B cell (primary cell): Measurements from ENCODE around the gene BCL2. TPM values are rescaled to one million over a fixed set of nuclear protein-coding genes. Genes with fewer than 3 reads are reported as not detected.

Source experiments
- ATAC-seq: fragments of 200-7000 bp; cut with Tn5 transposase; one replicate; pipeline ENCODE4 v1.10.0; 2021; ENCODE audit warnings: low read depth, mild to moderate bottlenecking, moderate number of reproducible peaks, moderate library complexity
- CTCF ChIA-PET: fragments of 350-600 bp; sonication (Branson Sonifier 250); formaldehyde crosslinking; loops from one replicate; lab custom pipeline; 2021; ENCODE audit warnings: antibody characterized with exemption, inconsistent platforms; lab: Charles Lee
- POLR2A ChIA-PET: fragments of 350-600 bp; sonication (Branson Sonifier 250); formaldehyde crosslinking; loops from one replicate; lab custom pipeline; 2021; ENCODE audit warnings: antibody characterized with exemption; lab: Charles Lee
- DNase-seq: peaks from one replicate; pipeline ENCODE4 v3.0.0; 2013
- H2AFZ ChIP-seq: 2 replicates; pipeline ENCODE4 v1.6.1; 2012; ENCODE audit warnings: mild to moderate bottlenecking, low read depth, low read length; ENCODE audit not compliant: insufficient read depth, poor library complexity, severe bottlenecking
- H3K27ac ChIP-seq, 2 donors: 1 replicate in 1 of 2; 2 replicates in 1 of 2; pipeline ENCODE4 v1.5.1; 2012 to 2013; ENCODE audit warnings: low read length in 2 of 2, mild to moderate bottlenecking in 2 of 2, moderate library complexity in 1 of 2
- H3K27me3 ChIP-seq, 4 experiments: fragments of 200-600 bp in 1 of 4; sonication (generic) in 1 of 4; replicated peaks in 1 of 4; 1 replicate in 2 of 4; 2 replicates in 2 of 4; pipeline versions ENCODE4 v1.6.1 to v1.7.0; 2013 to 2016; ENCODE audit warnings: low read length in 3 of 4, mild to moderate bottlenecking in 2 of 4, mixed read lengths in 1 of 4, moderate library complexity in 1 of 4; ENCODE audit not compliant: insufficient read depth in 4 of 4, control insufficient read depth in 3 of 4; ENCODE audit errors: control extremely low read depth in 1 of 4
- H3K36me3 ChIP-seq, 2 experiments: replicated peaks in 1 of 2; 1 replicate in 1 of 2; 2 replicates in 1 of 2; pipeline versions ENCODE4 v1.6.1 to v1.7.1; 2013; ENCODE audit warnings: low read length in 1 of 2; ENCODE audit not compliant: insufficient read depth in 2 of 2, control insufficient read depth in 1 of 2; ENCODE audit errors: control extremely low read depth in 1 of 2, extremely low read depth in 1 of 2
- H3K4me1 ChIP-seq, 2 donors: fragments of 200-600 bp in 1 of 2; sonication (generic) in 1 of 2; 1 replicate in 1 of 2; 2 replicates in 1 of 2; pipeline versions ENCODE4 v1.5.1 to v1.6.1; 2013 to 2017; ENCODE audit warnings: low read length in 2 of 2; ENCODE audit not compliant: control insufficient read depth in 2 of 2, insufficient read depth in 2 of 2
- H3K4me2 ChIP-seq: replicated peaks from 2 replicates; pipeline ENCODE3; 2012; ENCODE audit warnings: mild to moderate bottlenecking, low read depth, low read length; ENCODE audit not compliant: poor library complexity, severe bottlenecking
- H3K4me3 ChIP-seq, 5 experiments: fragments of 200-600 bp in 1 of 5; sonication (generic) in 1 of 5; 1 replicate in 3 of 5; 2 replicates in 2 of 5; pipeline versions ENCODE4 v1.5.1 to v1.7.0; 2011 to 2016; ENCODE audit warnings: low read length in 4 of 5, mild to moderate bottlenecking in 4 of 5, low read depth in 2 of 5, control low read depth in 1 of 5, moderate library complexity in 1 of 5; ENCODE audit not compliant: insufficient read depth in 1 of 5; ENCODE audit errors: control extremely low read depth in 1 of 5, extremely low read depth in 1 of 5
- H3K79me2 ChIP-seq: fragments of 200-600 bp; sonication (generic); one replicate; pipeline ENCODE4 v1.6.0; 2016; ENCODE audit warnings: low read length; ENCODE audit not compliant: control insufficient read depth, insufficient read depth
- H3K9ac ChIP-seq: fragments of 200-600 bp; sonication (generic); 2 replicates; pipeline ENCODE4 v1.6.1; 2017; ENCODE audit warnings: mild to moderate bottlenecking, low read length, moderate library complexity
- H3K9me3 ChIP-seq, 3 donors: one replicate each; pipeline versions ENCODE4 v1.6.1 to v1.7.1; 2013; ENCODE audit warnings: low read length in 2 of 3; ENCODE audit not compliant: control insufficient read depth in 2 of 3, insufficient read depth in 1 of 3; ENCODE audit errors: control extremely low read depth in 1 of 3
- H4K20me1 ChIP-seq: 2 replicates; pipeline ENCODE4 v1.6.0; 2012; ENCODE audit warnings: mild to moderate bottlenecking, low read length; ENCODE audit not compliant: insufficient read depth, control insufficient read depth, poor library complexity, severe bottlenecking
- H3K27ac Mint-ChIP-seq: one replicate; pipeline ENCODE4 v1.8.0; 2021; ENCODE audit warnings: mixed read lengths
- H3K27me3 Mint-ChIP-seq: one replicate; pipeline ENCODE4 v1.8.0; 2021; ENCODE audit warnings: mixed read lengths
- H3K4me1 Mint-ChIP-seq: one replicate; pipeline ENCODE4 v1.8.0; 2021; ENCODE audit warnings: mixed read lengths
- H3K4me3 Mint-ChIP-seq: one replicate; pipeline ENCODE4 v1.8.0; 2021; ENCODE audit warnings: mixed read lengths
- H3K9me3 Mint-ChIP-seq: one replicate; pipeline ENCODE4 v1.8.0; 2022; ENCODE audit warnings: mixed read lengths; ENCODE audit not compliant: insufficient read depth
- EZH2 ChIP-seq: IDR thresholded peaks from 2 replicates; pipeline ENCODE4 v1.6.1; 2012; ENCODE audit warnings: borderline replicate concordance, low read depth, mild to moderate bottlenecking, moderate library complexity, low read length; ENCODE audit not compliant: insufficient read depth, poor library complexity, severe bottlenecking
- WGBS: methylation state at CpG from one replicate; pipeline ENCODE4 v1.1.5; 2013; ENCODE audit warnings: missing lambda C conversion rate; ENCODE audit not compliant: insufficient coverage; 5-methylcytosine and 5-hydroxymethylcytosine counted together
- intact Hi-C: fragments of 100-400 bp; cut with micrococcal nuclease; formaldehyde crosslinking; loops from one replicate; pipeline ENCODE4 v1.10.0; 2022
- polyA plus RNA-seq: library from polyadenylated mRNA; depleted of rRNA; stranded (reverse); fragments of >200 nt; gene quantifications from 2 replicates; pipeline ENCODE4 v1.2.3, GENCODE V29; 2012
- total RNA-seq, 2 donors: library from RNA; stranded (reverse); fragments of 120-200 nt in 1 of 2; gene quantifications; 1 replicate in 1 of 2; 2 replicates in 1 of 2; pipeline versions ENCODE4 v1.2.3 to v1.2.4, GENCODE V29; 2013 to 2022
- TF ChIP-seq, protein P1 (sequence below): fragments of 200-600 bp; IDR thresholded peaks from one replicate; pipeline ENCODE4 v1.8.0; 2022; ENCODE audit warnings: antibody characterized with exemption, mild to moderate bottlenecking

Gene BCL2
- total and polyA plus RNA-seq, 2 donors (not counting 1 experiment from before 2014, with no cell fraction given) = 27.6 to 144 TPM

DNA sequence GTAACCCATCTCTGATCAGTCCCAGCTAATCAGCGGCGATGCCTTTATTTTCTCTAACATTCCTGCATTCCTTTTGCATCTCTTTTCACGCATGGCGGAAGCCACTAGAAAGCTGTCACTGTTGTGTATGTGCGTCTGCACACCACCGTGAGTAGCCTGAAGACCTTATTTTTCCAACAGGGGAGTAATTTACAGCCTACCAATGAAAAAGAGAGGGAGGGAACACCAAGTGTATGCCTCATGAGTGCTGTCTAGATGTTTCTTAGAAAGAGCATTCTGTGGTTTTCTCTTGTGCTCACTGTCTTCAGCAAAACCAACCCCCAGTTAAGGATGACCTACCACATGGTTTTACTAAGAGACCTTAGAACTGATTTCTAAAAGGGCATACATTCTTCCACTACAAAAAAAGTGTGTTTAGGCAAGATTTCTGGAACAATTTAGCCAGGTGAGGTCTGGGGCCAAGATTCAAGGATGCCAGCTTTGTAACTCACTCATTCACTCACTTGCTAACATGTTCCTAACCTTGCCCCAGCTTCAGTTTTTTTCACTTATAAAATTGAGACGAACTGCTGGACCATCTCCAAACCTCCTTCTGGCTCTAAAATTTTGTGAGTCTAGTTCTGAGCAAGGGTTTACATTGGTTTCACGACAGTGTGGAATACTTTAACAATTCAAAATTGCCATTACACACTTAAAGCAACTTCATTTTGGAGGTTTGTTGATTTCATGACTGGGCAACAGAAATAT, 51.4 kb downstream of the BCL2 start:
- ChIA-PET CTCF (interaction anchor here (1.2 to 1.4 kb wide), 3 partner anchors 56 to 130 kb away, joined by 3 to 6 read pairs (median 3); no protein-coding TSS in a partner anchor), POLR2A (no interaction called here)
- no peak overlapping the region for H3K4me3 ChIP-seq
- H4K20me1 ChIP-seq = peaks cover 49% of the 10 kb centered on the region
- no peak overlapping the region for H2AFZ ChIP-seq
- intact Hi-C loops = no loop called here
- H3K27me3 Mint-ChIP-seq = no peaks in the 10 kb centered on the region
- TF ChIP-seq EZH2 = no peak
- TF ChIP-seq, protein P1, sequence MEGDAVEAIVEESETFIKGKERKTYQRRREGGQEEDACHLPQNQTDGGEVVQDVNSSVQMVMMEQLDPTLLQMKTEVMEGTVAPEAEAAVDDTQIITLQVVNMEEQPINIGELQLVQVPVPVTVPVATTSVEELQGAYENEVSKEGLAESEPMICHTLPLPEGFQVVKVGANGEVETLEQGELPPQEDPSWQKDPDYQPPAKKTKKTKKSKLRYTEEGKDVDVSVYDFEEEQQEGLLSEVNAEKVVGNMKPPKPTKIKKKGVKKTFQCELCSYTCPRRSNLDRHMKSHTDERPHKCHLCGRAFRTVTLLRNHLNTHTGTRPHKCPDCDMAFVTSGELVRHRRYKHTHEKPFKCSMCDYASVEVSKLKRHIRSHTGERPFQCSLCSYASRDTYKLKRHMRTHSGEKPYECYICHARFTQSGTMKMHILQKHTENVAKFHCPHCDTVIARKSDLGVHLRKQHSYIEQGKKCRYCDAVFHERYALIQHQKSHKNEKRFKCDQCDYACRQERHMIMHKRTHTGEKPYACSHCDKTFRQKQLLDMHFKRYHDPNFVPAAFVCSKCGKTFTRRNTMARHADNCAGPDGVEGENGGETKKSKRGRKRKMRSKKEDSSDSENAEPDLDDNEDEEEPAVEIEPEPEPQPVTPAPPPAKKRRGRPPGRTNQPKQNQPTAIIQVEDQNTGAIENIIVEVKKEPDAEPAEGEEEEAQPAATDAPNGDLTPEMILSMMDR = no peak
- H3K4me1 ChIP-seq = peaks cover 33 to 40% of the 10 kb centered on the region in 2 donors
- H3K9ac ChIP-seq = no peak overlapping the region
- peaks cover 92% of the 10 kb centered on the region for H3K79me2 ChIP-seq
- H3K4me2 ChIP-seq = no peak overlapping the region
- H3K9me3 ChIP-seq = no peaks in the 10 kb centered on the region
- H3K27me3 ChIP-seq = no peaks in the 10 kb centered on the region
- no peaks in the 10 kb centered on the region for H3K9me3 Mint-ChIP-seq
- H3K36me3 ChIP-seq = peaks cover 0 to 9% of the 10 kb centered on the region in 2 experiments
- H3K4me3 Mint-ChIP-seq = no peak overlapping the region
- H3K27ac ChIP-seq = no peak overlapping the region
- H3K27ac Mint-ChIP-seq = peak overlapping the region; percentile 59
- DNase-seq = no peak
- no peak for ATAC-seq
- no CpG with 5 or more reads among the region's 8 CpGs for WGBS
- H3K4me1 Mint-ChIP-seq = peaks cover 55% of the 10 kb centered on the region
